Stimulated activated CD4-positive, alpha-beta T cell treated with anti-CD3 and anti-CD28 coated beads, Interleukin-1b, Interleukin-23, amount 100 ng/mL, for 1 hour (primary cell): Measurements from ENCODE around the gene UQCRHL.
"Not testable (repeated sequence)": the region's sequence is repeated elsewhere in the genome, so short reads cannot be mapped to it uniquely, and the experiment has no call there.

Experiments
- DNase-seq, 2 donors: peaks; one replicate each; pipeline ENCODE4 v3.0.0-alpha.2; 2020; ENCODE audit warnings: low read depth in 2 of 2

The UQCRHL gene

GRCh38 chr1:15807549-15807948 lies at the start of gene UQCRHL:
Gene UQCRHL (minus strand): TSS chr1:15807649. CDS start chr1:15807649, 0 bp downstream.
- DNase-seq = not testable (repeated sequence)

GRCh38 chr1:15856888-15857287 lies 49.4 kb upstream of the UQCRHL start:
- no peak for DNase-seq

- no peak for DNase-seq
Observed at GRCh38 chr1:15852828-15853302, 45.4 kb upstream of the UQCRHL start.

GRCh38 chr1:15852036-15852827 lies 44.8 kb upstream of the UQCRHL start:
- DNase-seq = no peak

GRCh38 chr1:15851210-15852035 lies 44.0 kb upstream of the UQCRHL start:
- DNase-seq = no peak

- DNase-seq = no peak
Observed at GRCh38 chr1:15850471-15851001, 43.1 kb upstream of the UQCRHL start.

- DNase-seq = no peak
Observed at GRCh38 chr1:15849775-15850324, 42.4 kb upstream of the UQCRHL start.

- DNase-seq = peak in 1 of 2 donors; percentile 55
Observed at GRCh38 chr1:15848929-15849774, 41.7 kb upstream of the UQCRHL start.

- DNase-seq = no peak
Observed at GRCh38 chr1:15848143-15848928, 40.9 kb upstream of the UQCRHL start.

GRCh38 chr1:15847893-15848142 lies 40.4 kb upstream of the UQCRHL start:
- no peak for DNase-seq

GRCh38 chr1:15847100-15847892 lies 39.8 kb upstream of the UQCRHL start, which contains the start of gene SPEN:
Gene SPEN (plus strand): TSS chr1:15847707. CDS start chr1:15848068, 361 bp downstream.
- DNase-seq = peak; percentile 92 to 96

- DNase-seq = not testable (repeated sequence)
Observed at GRCh38 chr1:15846056-15846455, 38.6 kb upstream of the UQCRHL start.

- DNase-seq = no peak
Observed at GRCh38 chr1:15843826-15844572, 36.5 kb upstream of the UQCRHL start.

GRCh38 chr1:15838721-15839120 lies 31.3 kb upstream of the UQCRHL start:
- no peak for DNase-seq

GRCh38 chr1:15837931-15838330 lies 30.5 kb upstream of the UQCRHL start:
- DNase-seq = no peak

- DNase-seq = no peak
Observed at GRCh38 chr1:15836772-15837669, 29.6 kb upstream of the UQCRHL start.

GRCh38 chr1:15836511-15836771 lies 29.0 kb upstream of the UQCRHL start:
- DNase-seq = not testable (repeated sequence)
